GM12875 (cell line): ENCODE results near the gene PARP2.

Source experiments
- H3K4me3 ChIP-seq: one replicate; pipeline ENCODE4 v1.5.1; 2011; ENCODE audit warnings: low read depth, low read length, control low read depth
- TF ChIP-seq, protein P1 (sequence below): IDR thresholded peaks from 2 replicates; pipeline ENCODE4 v1.5.1; 2011; ENCODE audit warnings: low read depth, mild to moderate bottlenecking, control low read depth, inconsistent platforms, low read length, moderate library complexity, borderline replicate concordance; ENCODE audit not compliant: insufficient read depth

PARP2 gene, protein sequence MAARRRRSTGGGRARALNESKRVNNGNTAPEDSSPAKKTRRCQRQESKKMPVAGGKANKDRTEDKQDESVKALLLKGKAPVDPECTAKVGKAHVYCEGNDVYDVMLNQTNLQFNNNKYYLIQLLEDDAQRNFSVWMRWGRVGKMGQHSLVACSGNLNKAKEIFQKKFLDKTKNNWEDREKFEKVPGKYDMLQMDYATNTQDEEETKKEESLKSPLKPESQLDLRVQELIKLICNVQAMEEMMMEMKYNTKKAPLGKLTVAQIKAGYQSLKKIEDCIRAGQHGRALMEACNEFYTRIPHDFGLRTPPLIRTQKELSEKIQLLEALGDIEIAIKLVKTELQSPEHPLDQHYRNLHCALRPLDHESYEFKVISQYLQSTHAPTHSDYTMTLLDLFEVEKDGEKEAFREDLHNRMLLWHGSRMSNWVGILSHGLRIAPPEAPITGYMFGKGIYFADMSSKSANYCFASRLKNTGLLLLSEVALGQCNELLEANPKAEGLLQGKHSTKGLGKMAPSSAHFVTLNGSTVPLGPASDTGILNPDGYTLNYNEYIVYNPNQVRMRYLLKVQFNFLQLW

DNA sequence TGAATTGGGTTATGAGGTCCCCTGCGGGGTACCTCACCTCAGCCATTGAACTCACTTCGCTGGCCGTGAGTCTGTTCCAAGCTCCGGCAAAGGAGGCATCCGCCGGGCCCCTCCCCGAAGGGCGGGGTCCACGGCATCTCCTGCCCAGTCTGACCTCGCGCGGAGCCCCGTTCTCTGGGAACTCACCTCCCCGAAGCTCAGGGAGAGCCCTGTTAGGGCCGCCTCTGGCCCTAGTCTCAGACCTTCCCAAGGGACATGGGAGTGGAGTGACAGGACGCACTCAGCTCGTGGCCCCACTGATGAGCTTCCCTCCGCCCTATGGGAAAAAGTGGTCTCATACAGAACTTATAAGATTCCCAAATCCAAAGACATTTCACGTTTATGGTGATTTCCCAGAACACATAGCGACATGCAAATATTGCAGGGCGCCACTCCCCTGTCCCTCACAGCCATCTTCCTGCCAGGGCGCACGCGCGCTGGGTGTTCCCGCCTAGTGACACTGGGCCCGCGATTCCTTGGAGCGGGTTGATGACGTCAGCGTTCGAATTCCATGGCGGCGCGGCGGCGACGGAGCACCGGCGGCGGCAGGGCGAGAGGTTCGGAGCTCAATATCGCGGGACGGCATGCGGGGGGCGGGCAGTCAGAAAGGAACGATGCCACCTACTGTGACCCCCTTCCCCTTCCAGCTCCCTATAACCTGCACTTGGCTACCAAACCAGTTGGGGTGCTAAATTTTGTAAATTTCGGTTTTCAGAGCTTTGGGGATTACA is at the start of gene PARP2:
Gene PARP2 (plus strand): TSS at position 544 of the 770 bp plus-strand sequence. CDS start 7 bp downstream, at position 551.
- TF ChIP-seq, protein P1, sequence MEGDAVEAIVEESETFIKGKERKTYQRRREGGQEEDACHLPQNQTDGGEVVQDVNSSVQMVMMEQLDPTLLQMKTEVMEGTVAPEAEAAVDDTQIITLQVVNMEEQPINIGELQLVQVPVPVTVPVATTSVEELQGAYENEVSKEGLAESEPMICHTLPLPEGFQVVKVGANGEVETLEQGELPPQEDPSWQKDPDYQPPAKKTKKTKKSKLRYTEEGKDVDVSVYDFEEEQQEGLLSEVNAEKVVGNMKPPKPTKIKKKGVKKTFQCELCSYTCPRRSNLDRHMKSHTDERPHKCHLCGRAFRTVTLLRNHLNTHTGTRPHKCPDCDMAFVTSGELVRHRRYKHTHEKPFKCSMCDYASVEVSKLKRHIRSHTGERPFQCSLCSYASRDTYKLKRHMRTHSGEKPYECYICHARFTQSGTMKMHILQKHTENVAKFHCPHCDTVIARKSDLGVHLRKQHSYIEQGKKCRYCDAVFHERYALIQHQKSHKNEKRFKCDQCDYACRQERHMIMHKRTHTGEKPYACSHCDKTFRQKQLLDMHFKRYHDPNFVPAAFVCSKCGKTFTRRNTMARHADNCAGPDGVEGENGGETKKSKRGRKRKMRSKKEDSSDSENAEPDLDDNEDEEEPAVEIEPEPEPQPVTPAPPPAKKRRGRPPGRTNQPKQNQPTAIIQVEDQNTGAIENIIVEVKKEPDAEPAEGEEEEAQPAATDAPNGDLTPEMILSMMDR: no peak
- peak within 1 kb of the TSS; percentile 75 for H3K4me3 ChIP-seq

DNA sequence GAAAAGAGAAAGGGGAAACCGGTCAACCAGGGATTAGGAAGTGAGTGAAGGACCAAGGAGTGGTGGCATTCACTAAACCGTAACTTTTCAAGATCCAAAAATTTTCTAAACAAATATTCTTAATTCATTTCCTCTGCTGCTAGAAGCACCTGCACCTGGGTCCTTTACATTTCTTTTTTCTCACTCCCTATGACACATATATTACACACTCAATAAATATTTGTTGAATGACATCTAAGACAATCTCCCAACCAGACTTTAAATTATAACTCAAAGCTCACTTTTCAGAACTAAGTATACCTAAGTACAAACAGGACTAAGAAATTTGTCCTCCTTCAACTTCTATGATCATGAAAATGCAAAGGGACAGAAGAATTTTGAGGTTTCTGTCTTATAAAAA is 48.8 kb upstream of the PARP2 start:
- no peak overlapping the region for H3K4me3 ChIP-seq
- TF ChIP-seq, protein P1: no peak

DNA sequence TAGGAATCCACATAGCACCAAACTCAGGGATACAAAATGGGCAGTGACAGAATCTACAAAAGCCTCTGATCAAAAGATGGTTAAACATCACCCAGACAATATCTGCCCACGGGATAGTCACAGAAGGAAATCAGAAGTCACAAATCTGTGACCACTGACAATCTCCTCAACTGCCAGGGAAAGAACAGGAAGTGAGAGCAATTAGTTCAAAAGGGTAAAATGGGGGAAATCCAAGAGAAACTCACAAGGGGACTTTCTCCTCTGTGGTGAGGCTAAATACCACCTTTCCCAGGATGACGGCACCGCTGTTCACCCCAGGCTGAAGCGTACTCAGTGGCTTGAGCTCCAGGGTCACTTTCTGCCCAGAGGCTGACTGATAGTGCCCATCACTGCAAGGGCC is 48.4 kb upstream of the PARP2 start:
- no peak overlapping the region for H3K4me3 ChIP-seq
- TF ChIP-seq, protein P1: no peak

DNA sequence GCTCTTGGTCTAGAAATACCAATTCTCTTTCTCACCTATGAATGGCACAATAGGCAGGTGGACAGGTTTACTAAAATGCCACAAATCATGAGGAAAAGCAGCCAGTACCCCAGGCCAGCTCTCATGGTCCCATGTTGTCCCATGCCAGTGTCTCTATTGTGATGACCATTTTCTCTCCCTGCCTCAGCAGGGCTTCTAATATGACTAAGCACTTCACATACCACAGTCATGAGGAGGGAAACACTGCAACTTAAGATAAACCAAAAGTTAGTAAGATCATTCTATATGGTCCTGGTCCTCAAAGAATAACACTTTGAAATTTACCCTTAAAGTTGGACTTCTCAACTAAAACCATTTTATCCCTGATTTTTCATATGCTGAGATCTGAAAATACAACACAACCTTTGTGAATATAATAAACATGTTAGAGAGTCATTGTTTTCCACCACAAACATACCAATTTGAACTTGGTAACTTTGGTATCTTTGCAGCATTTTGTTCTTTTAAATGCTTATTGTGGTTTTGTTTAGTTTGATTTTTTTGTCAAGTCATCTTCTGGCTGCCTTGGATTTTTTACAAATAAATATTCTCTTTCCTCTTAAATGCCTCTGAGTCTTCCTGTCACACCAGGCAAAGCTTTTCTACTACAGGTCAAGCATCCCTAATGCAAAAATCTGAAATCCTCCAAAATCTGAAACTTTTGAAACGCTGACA is 41.2 kb upstream of the PARP2 start:
- TF ChIP-seq, protein P1: no peak
- no peak overlapping the region for H3K4me3 ChIP-seq

DNA sequence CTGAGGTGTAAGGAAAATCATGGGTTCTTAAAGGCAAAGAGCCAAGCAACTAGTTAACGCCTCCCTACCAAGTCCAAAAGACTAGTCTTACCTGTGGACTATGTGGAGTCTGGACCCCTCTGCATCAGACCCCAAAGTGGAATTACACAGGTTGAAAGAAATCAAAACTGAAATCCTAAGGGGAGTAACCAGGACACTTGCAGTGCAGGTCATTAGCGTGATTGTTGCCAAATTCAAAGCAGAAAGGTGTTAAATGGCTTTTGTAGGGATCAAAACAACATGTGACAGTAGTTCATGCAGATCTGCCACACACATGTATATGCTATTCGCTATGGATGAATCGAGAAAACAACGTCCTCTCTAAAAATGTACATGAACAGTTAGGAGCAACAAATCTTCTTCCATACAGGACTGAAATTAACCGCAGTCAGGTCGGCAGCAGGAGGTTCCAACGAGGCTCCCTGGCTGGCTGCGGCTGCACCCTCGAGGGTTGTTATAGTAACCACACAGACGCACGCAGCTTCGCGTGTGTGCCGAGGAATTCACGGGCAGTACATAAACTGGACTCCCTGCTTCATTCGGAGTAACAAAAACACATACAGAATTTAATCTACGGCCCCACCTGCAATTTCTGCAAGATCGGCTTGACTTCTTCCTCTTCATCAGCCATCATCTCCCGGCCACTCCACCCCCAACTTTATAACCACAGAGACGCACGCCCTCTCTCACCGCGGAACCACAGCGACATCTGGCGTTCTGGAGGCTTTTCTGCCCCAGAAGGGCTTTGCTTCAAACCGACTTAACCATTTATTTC is 38.0 kb upstream of the PARP2 start, which contains the start of gene TTC5:
Gene TTC5 (minus strand): TSS at position 687 of the 814 bp plus-strand sequence. CDS start 14 bp downstream, at position 673.
- H3K4me3 ChIP-seq: peak within 1 kb of the TSS; percentile 66
- TF ChIP-seq, protein P1: peak; percentile 90

DNA sequence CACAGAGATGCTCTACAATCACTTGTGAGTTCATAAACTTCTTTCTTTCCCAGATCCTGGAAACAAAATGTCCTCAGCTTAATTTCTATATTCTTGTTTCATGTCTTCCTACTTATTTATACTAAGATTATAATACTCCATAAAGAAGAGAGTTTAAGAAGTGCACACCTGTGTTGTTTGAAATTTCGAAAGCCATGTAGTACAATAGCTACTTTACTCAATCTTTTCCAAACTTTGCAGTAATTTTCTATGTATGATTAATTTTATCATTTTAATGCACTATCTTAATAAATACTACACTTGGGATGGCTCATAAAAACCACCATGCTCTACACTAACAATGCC is 37.4 kb upstream of the PARP2 start:
- TF ChIP-seq, protein P1: no peak
- no peak overlapping the region for H3K4me3 ChIP-seq
